ENCODE measurements around the gene VPS8. TPM values are rescaled to one million over a fixed set of nuclear protein-coding genes. Genes with fewer than 3 reads are reported as not detected.

VPS8 gene
- total RNA-seq, 3 donors from 2014 or later (not counting 1 experiment from before 2014, with no cell fraction given), result 89.3 to 127 (median 115) TPM

GRCh38 chr3:184848934-184849333 is 37.0 kb downstream of the VPS8 start:
- Histone ChIP-seq H3K27ac (ENCODE audit: low read length) (no peak overlapping the region), H3K4me3 (ENCODE audit: low read length) (no peak overlapping the region), H3K27me3 (ENCODE audit: control insufficient read depth, insufficient read depth, low read length) (no peaks in the 10 kb centered on the region), H3K36me3 (ENCODE audit: control insufficient read depth, insufficient read depth, low read length) (peaks cover 40% of the 10 kb centered on the region), H3K9me3 (ENCODE audit: control insufficient read depth, insufficient read depth, low read length) (no peaks in the 10 kb centered on the region), H3K4me1 (ENCODE audit: control insufficient read depth, insufficient read depth, low read length) (no peaks in the 10 kb centered on the region)
- Mint-ChIP-seq H3K9me3 (no peaks in the 10 kb centered on the region), H3K27ac (no peak overlapping the region), H3K27me3 (ENCODE audit: low read depth in 2 of 2) (no peaks in the 10 kb centered on the region), H3K4me1 (no peaks in the 10 kb centered on the region), H3K4me3 (no peak overlapping the region), H3K36me3 (peaks cover 29% of the 10 kb centered on the region)
- ATAC-seq (no peak), DNase-seq (no peak)
- TF ChIP-seq CTCF (IDR thresholded peaks at IDR 0.05), result no peak
- WGBS (ENCODE audit: insufficient coverage), result 90% methylated on average over 3 of the region's 4 CpGs
- intact Hi-C loops (cut with micrococcal nuclease), result no loop called here

- no peaks in the 10 kb centered on the region for H3K4me1 Mint-ChIP-seq
- H3K27ac ChIP-seq (ENCODE audit: low read length), result no peak overlapping the region
- no peaks in the 10 kb centered on the region for H3K9me3 Mint-ChIP-seq
- TF ChIP-seq CTCF (IDR thresholded peaks at IDR 0.05), result no peak
- DNase-seq (no peak), ATAC-seq (no peak)
- no peaks in the 10 kb centered on the region for H3K4me1 ChIP-seq (ENCODE audit: control insufficient read depth, insufficient read depth, low read length)
- no peaks in the 10 kb centered on the region for H3K27me3 Mint-ChIP-seq (ENCODE audit: low read depth in 2 of 2)
- no peaks in the 10 kb centered on the region for H3K27me3 ChIP-seq (ENCODE audit: control insufficient read depth, insufficient read depth, low read length)
- WGBS (ENCODE audit: insufficient coverage), result 100% methylated on average over 2 of the region's 2 CpGs
- no peak overlapping the region for H3K4me3 ChIP-seq (ENCODE audit: low read length)
- peaks cover 53% of the 10 kb centered on the region for H3K36me3 ChIP-seq (ENCODE audit: control insufficient read depth, insufficient read depth, low read length)
- no peak overlapping the region for H3K4me3 Mint-ChIP-seq
- no peaks in the 10 kb centered on the region for H3K9me3 ChIP-seq (ENCODE audit: control insufficient read depth, insufficient read depth, low read length)
- H3K36me3 Mint-ChIP-seq, result peaks cover 40% of the 10 kb centered on the region
- intact Hi-C loops (cut with micrococcal nuclease), result no loop called here
- H3K27ac Mint-ChIP-seq, result no peak overlapping the region
Observed at GRCh38 chr3:184850201-184850600, 38.2 kb downstream of the VPS8 start.

GRCh38 chr3:184857099-184857498 is 45.1 kb downstream of the VPS8 start:
- no peak for DNase-seq
- Mint-ChIP-seq H3K4me1 (no peaks in the 10 kb centered on the region), H3K4me3 (no peak overlapping the region), H3K27me3 (ENCODE audit: low read depth in 2 of 2) (no peaks in the 10 kb centered on the region), H3K27ac (no peak overlapping the region), H3K36me3 (peaks cover 38% of the 10 kb centered on the region), H3K9me3 (no peaks in the 10 kb centered on the region)
- H3K4me3 ChIP-seq (ENCODE audit: low read length), result no peak overlapping the region
- no peaks in the 10 kb centered on the region for H3K27me3 ChIP-seq (ENCODE audit: control insufficient read depth, insufficient read depth, low read length)
- no peak overlapping the region for H3K27ac ChIP-seq (ENCODE audit: low read length)
- H3K9me3 ChIP-seq (ENCODE audit: control insufficient read depth, insufficient read depth, low read length), result no peaks in the 10 kb centered on the region
- TF ChIP-seq CTCF (IDR thresholded peaks at IDR 0.05), result no peak
- 100% methylated on average over 1 of the region's 2 CpGs for WGBS (ENCODE audit: insufficient coverage)
- peaks cover 81% of the 10 kb centered on the region for H3K36me3 ChIP-seq (ENCODE audit: control insufficient read depth, insufficient read depth, low read length)
- no peak for ATAC-seq
- no peaks in the 10 kb centered on the region for H3K4me1 ChIP-seq (ENCODE audit: control insufficient read depth, insufficient read depth, low read length)
- intact Hi-C loops (cut with micrococcal nuclease), result no loop called here

GRCh38 chr3:184864000-184864399 is 52.0 kb downstream of the VPS8 start:
- ATAC-seq (no peak), DNase-seq (no peak)
- Histone ChIP-seq H3K27me3 (ENCODE audit: control insufficient read depth, insufficient read depth, low read length) (no peaks in the 10 kb centered on the region), H3K4me1 (ENCODE audit: control insufficient read depth, insufficient read depth, low read length) (no peaks in the 10 kb centered on the region), H3K27ac (ENCODE audit: low read length) (no peak overlapping the region), H3K36me3 (ENCODE audit: control insufficient read depth, insufficient read depth, low read length) (peaks cover 78% of the 10 kb centered on the region), H3K4me3 (ENCODE audit: low read length) (no peak overlapping the region), H3K9me3 (ENCODE audit: control insufficient read depth, insufficient read depth, low read length) (no peaks in the 10 kb centered on the region)
- Mint-ChIP-seq H3K27ac (no peak overlapping the region), H3K36me3 (peaks cover 47% of the 10 kb centered on the region), H3K4me3 (no peak overlapping the region), H3K27me3 (ENCODE audit: low read depth in 2 of 2) (no peaks in the 10 kb centered on the region), H3K9me3 (no peaks in the 10 kb centered on the region), H3K4me1 (no peaks in the 10 kb centered on the region)
- TF ChIP-seq CTCF (IDR thresholded peaks at IDR 0.05), result no peak
- intact Hi-C loops (cut with micrococcal nuclease), result no loop called here

Data from natural killer cell (primary cell).